NK-92 (cell line): ENCODE results near the gene SLC5A11.

Experiments used
- DNase-seq: peaks from one replicate; lab custom pipeline; 2025; ENCODE audit not compliant: unreplicated experiment; lab: John Stamatoyannopoulos, UW

The SLC5A11 gene

GRCh38 chr16:24917236-24917635, 71.5 kb downstream of the SLC5A11 start:
- no peak for DNase-seq

GRCh38 chr16:24917891-24918290, 72.1 kb downstream of the SLC5A11 start:
- DNase-seq = no peak

- no peak for DNase-seq
Measured at GRCh38 chr16:24918641-24919040, 72.9 kb downstream of the SLC5A11 start.

GRCh38 chr16:24919536-24919935, 73.8 kb downstream of the SLC5A11 start:
- no peak for DNase-seq

GRCh38 chr16:24920568-24920967, 74.8 kb downstream of the SLC5A11 start:
- no peak for DNase-seq

- DNase-seq = no peak
Measured at GRCh38 chr16:24921229-24921628, 75.5 kb downstream of the SLC5A11 start.

- DNase-seq = no peak
Measured at GRCh38 chr16:24925163-24925562, 79.4 kb downstream of the SLC5A11 start.

- no peak for DNase-seq
Measured at GRCh38 chr16:24929409-24929808, 83.6 kb downstream of the SLC5A11 start.

- no peak for DNase-seq
Measured at GRCh38 chr16:24930440-24930839, 84.7 kb downstream of the SLC5A11 start.

- DNase-seq = no peak
Measured at GRCh38 chr16:24931091-24931490, 85.3 kb downstream of the SLC5A11 start.

- no peak for DNase-seq
Measured at GRCh38 chr16:24935336-24935735, 89.6 kb downstream of the SLC5A11 start.

GRCh38 chr16:24936151-24936550, 90.4 kb downstream of the SLC5A11 start:
- no peak for DNase-seq

- DNase-seq = no peak
Measured at GRCh38 chr16:24939224-24939623, 93.5 kb downstream of the SLC5A11 start.

- no peak for DNase-seq
Measured at GRCh38 chr16:24939738-24940137, 94.0 kb downstream of the SLC5A11 start.

- DNase-seq = no peak
Measured at GRCh38 chr16:24943471-24943870, 97.7 kb downstream of the SLC5A11 start.

- no peak for DNase-seq
Measured at GRCh38 chr16:24944206-24944605, 98.4 kb downstream of the SLC5A11 start.

GRCh38 chr16:24946155-24946554, 100.4 kb downstream of the SLC5A11 start:
- DNase-seq = no peak

GRCh38 chr16:24950275-24950674, 104.5 kb downstream of the SLC5A11 start:
- no peak for DNase-seq

GRCh38 chr16:24953306-24953705, 107.5 kb downstream of the SLC5A11 start:
- DNase-seq = no peak

- no peak for DNase-seq
Measured at GRCh38 chr16:24953721-24954120, 108.0 kb downstream of the SLC5A11 start.

GRCh38 chr16:24954137-24954536, 108.4 kb downstream of the SLC5A11 start:
- no peak for DNase-seq

GRCh38 chr16:24955975-24956731, 110.4 kb downstream of the SLC5A11 start:
- DNase-seq = no peak

GRCh38 chr16:24957887-24958286, 112.1 kb downstream of the SLC5A11 start:
- no peak for DNase-seq
